Activated T-helper 1 cell treated with anti-CD3 and anti-CD28 coated beads, Interleukin-12 subunit alpha, Interleukin-12 subunit beta, Interleukin-2, Interleukin-4 antibody, amounts not matched to agents 30 ng/mL and 10 ng/mL and 1 ng/mL, durations not matched to agents 14 hours and 24 hours and 36 hours (primary cell): ENCODE data around the gene TREH. TPM values are rescaled to one million over a fixed set of nuclear protein-coding genes. Genes with fewer than 3 reads are reported as not detected.

Experiments used
- DNase-seq: peaks from one replicate; pipeline ENCODE4 v3.0.0; 2021; ENCODE audit warnings: low spot score
- H3K27ac Mint-ChIP-seq: one replicate; pipeline ENCODE4 v1.8.0; 2021; ENCODE audit warnings: mild to moderate bottlenecking, mixed read lengths
- H3K27me3 Mint-ChIP-seq: one replicate; pipeline ENCODE4 v1.8.0; 2022; ENCODE audit warnings: mild to moderate bottlenecking, moderate library complexity, mixed read lengths; ENCODE audit not compliant: insufficient read depth
- H3K36me3 Mint-ChIP-seq: one replicate; pipeline ENCODE4 v1.8.0; 2021; ENCODE audit warnings: low read depth, mixed read lengths
- H3K4me1 Mint-ChIP-seq: one replicate; pipeline ENCODE4 v1.8.0; 2021; ENCODE audit warnings: low read depth, mixed read lengths
- H3K4me3 Mint-ChIP-seq: one replicate; pipeline ENCODE4 v1.8.0; 2021; ENCODE audit warnings: mild to moderate bottlenecking, moderate library complexity, mixed read lengths
- H3K9me3 Mint-ChIP-seq: one replicate; pipeline ENCODE4 v1.8.0; 2021; ENCODE audit warnings: mixed read lengths
- intact Hi-C: fragments of 100-400 bp; cut with micrococcal nuclease; formaldehyde crosslinking; loops from one replicate; pipeline ENCODE4 v1.15.1; 2024
- total RNA-seq: library from RNA; stranded (reverse); gene quantifications from 2 replicates; pipeline ENCODE4 v1.2.3, GENCODE V29; 2022

TREH gene
- total RNA-seq, 1 donor from 2014 or later = not detected

DNA sequence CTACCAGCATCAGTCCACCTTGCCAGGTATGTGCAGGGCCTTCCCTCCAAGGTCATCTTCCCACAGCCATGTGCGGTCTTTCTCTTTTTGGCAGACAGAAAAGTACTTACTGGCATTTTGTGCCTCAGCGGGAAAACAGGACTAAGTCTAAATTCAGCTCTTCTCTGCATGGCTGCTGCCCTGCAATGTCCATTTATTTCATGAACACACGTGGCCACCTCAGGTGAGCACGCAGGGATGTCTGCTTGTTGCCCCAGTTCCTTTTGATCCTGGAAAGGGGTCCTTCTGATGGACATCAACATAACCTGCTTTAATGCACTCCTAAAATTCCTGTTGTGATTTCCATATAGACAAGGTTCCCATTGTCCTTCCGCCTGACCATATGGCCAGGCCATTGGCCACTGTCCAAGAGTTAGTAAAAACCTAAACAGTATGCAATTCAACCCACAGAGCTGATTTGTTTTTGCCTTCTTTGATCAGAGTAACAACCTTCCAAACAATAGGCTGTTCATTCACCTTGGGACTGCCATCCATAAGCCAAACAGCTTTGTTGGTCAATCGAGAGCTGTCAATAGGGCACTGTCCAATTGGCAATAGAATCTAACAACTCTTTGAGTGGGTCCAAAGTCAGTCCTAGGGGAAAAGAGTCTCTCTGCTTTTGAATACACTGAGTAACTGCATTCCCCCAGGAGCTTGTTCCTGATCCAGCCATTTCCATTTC, 5.9 kb downstream of the TREH start:
- Mint-ChIP-seq H3K4me1 (no peaks in the 10 kb centered on the region), H3K9me3 (no peaks in the 10 kb centered on the region), H3K27ac (no peak overlapping the region), H3K4me3 (no peak overlapping the region), H3K27me3 (peaks cover 18% of the 10 kb centered on the region), H3K36me3 (no peaks in the 10 kb centered on the region)
- intact Hi-C loops = no loop called here
- DNase-seq = no peak

DNA sequence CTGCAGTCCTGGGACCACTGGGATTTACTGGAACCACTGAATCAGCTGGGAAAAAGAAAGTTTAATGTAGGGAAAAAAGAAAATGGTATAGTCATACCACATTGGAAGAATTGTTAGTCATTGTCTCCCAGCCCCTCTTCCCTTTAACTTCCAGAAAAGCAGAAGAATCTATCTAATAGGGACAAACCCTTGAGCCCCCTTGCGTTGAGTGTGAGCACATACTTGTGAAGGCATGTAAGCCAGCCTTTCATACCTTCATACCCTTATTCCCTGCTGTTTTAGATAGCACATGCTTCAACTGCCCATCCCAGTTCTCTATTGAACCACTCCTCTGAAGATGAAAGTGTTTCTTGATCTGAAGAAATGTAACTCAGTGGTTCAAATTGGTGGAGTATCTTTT, 6.6 kb downstream of the TREH start:
- Mint-ChIP-seq H3K4me1 (no peaks in the 10 kb centered on the region), H3K27ac (no peak overlapping the region), H3K9me3 (no peaks in the 10 kb centered on the region), H3K36me3 (no peaks in the 10 kb centered on the region), H3K4me3 (no peak overlapping the region), H3K27me3 (peaks cover 18% of the 10 kb centered on the region)
- intact Hi-C loops = no loop called here
- no peak for DNase-seq

DNA sequence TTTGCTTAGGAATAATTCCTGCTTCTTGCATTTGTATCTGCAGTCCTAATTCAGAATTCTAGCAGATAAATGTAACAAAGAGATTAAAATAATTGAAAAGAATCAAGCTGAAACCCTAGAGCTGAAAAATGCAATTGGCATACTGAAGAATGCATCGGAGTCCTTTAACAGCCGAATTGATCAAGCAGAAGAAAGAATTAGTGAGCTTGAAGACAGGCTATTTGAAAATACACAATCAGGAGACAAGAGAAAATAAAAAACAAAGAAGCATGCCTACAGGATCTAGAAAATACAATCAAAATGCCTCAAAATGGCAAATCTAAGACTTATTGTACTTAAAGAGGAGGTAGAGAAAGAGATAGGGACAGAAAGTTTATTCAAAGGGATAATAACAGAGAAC, 8.2 kb downstream of the TREH start:
- H3K9me3 Mint-ChIP-seq = no peaks in the 10 kb centered on the region
- H3K36me3 Mint-ChIP-seq = no peaks in the 10 kb centered on the region
- H3K4me1 Mint-ChIP-seq = no peaks in the 10 kb centered on the region
- intact Hi-C loops = no loop called here
- H3K27me3 Mint-ChIP-seq = peaks cover 17% of the 10 kb centered on the region
- DNase-seq = no peak
- no peak overlapping the region for H3K4me3 Mint-ChIP-seq
- no peak overlapping the region for H3K27ac Mint-ChIP-seq

DNA sequence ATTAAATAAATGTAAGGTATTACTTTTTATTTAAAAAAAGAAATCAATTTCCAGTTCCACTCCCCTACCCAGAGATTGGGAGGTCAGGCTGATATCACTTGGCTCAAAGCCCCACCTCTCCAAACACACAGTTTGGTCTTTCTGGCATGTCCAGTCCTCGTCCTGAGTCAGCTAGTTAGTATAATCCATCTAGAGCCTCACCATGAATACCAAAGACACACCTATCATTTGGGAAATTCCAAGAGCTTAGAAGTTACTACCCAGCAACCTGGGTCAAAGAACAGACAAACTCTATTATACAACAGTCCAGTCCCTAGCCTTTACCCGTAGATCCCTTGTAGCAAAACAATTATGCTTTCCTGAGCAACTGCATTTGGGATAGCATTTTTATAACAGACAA, 9.4 kb downstream of the TREH start:
- Mint-ChIP-seq H3K4me3 (no peak overlapping the region), H3K36me3 (no peaks in the 10 kb centered on the region), H3K27me3 (peaks cover 17% of the 10 kb centered on the region), H3K27ac (no peak overlapping the region), H3K4me1 (no peaks in the 10 kb centered on the region), H3K9me3 (no peaks in the 10 kb centered on the region)
- intact Hi-C loops = no loop called here
- DNase-seq = no peak

DNA sequence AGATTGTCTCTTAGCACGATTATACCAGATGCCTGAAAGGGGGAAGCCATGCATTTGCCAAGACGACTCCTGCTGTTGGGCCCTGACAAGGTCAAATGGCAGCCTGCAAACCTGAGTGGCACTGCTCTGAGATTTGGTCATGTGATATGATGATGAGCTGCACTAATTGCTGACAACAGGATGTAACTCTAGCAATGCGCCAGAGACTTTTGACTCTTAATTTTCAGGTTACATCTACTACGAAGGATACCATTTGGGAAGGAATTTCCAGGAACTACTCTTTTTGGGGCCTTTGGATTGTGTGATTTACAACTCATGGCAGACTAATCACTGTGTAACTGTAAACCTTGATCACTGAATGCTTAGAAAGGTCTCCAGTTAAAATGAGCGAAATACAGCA, 13.1 kb downstream of the TREH start:
- H3K4me1 Mint-ChIP-seq = no peaks in the 10 kb centered on the region
- H3K9me3 Mint-ChIP-seq = no peaks in the 10 kb centered on the region
- H3K36me3 Mint-ChIP-seq = no peaks in the 10 kb centered on the region
- no peak overlapping the region for H3K27ac Mint-ChIP-seq
- intact Hi-C loops = no loop called here
- no peak for DNase-seq
- no peak overlapping the region for H3K4me3 Mint-ChIP-seq
- H3K27me3 Mint-ChIP-seq = peaks cover 9% of the 10 kb centered on the region

DNA sequence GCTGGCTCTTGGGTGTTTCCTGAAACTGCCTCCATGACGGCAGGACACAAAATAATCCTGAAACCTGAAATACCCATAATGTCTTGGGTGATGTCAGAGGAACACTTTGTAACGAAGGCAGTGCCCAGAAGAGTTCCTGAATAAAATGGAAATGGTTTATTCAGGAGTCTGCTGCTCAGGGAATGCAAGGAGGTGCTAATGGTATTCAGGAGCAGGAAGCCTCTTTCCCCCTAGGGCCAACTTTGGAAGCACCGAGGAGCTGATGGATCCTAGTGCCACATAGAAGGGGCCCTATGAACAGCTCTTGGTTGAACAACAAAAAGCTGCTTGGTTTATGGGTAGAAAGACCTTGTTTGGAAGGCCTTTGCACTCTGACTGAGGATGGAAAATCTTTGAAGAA, 15.5 kb downstream of the TREH start:
- Mint-ChIP-seq H3K36me3 (no peaks in the 10 kb centered on the region), H3K9me3 (no peaks in the 10 kb centered on the region), H3K27me3 (peaks cover 5% of the 10 kb centered on the region), H3K4me3 (no peak overlapping the region), H3K4me1 (no peaks in the 10 kb centered on the region), H3K27ac (no peak overlapping the region)
- intact Hi-C loops = no loop called here
- no peak for DNase-seq

DNA sequence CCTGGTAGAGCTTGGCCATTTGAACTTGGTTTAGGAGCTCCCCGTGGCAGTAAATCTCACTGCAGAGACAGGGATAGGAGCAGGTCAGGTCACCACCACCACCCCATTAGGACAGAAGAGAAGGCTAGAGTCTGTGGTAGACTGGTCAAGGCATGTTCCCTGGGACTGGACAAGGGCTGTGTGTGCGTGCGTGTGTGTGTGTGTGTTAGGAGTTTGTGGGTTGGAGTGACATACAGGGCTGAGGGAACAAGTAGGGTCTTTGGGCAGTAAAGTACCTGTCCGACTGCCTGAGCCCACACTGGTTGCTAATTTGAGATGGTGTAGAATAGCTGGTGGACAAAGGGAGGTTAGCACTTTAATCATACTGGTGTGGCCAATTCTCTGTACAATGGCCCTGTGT, 16.1 kb downstream of the TREH start:
- Mint-ChIP-seq H3K4me1 (no peaks in the 10 kb centered on the region), H3K9me3 (no peaks in the 10 kb centered on the region), H3K27me3 (peaks cover 5% of the 10 kb centered on the region), H3K36me3 (no peaks in the 10 kb centered on the region), H3K4me3 (no peak overlapping the region), H3K27ac (no peak overlapping the region)
- intact Hi-C loops = no loop called here
- DNase-seq = no peak

DNA sequence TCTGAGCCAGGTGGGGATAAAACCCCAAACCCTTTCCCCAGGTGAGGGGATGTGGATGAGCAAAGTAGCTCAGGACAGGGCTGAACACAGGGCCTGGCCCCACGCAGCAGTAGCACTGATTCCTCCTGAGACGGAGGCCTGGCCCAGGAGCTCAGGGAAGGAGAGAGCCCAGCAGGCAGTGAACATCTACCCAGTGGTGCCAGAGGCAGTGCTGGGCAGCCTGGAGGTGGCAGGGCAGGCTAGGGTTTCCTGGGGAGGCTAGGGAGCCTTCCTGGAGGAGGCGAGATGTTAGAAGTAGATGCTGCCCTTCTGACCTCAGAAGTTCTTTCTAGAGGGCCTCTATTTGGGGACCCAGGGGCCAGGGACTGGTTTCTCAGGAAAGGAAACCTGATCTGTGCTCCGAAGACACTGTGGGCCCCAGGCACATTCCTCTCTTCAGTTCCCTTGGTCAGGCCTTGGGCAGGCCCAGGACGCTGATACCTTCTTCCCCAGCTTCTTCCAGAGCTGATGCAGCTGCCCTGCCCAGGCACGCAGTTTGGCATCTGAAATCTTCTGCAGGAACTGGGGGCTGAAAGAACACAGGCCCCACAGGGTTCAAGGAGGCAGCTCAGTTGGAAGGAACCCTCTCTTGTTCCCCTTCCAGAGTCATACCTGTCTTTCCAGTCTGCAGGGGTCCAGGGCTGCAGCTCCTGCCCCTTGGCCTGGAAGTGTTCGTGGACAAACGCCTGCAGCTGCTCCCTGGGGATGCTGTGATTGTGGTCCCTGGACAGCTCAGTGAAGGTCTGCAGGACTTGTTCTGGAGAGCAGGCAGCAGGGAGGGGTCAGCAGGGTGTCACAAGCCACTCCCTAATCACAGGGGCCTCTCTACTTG, 16.8 kb downstream of the TREH start:
- intact Hi-C loops = no loop called here
- H3K27ac Mint-ChIP-seq = no peak overlapping the region
- DNase-seq = no peak
- H3K36me3 Mint-ChIP-seq = no peaks in the 10 kb centered on the region
- no peaks in the 10 kb centered on the region for H3K4me1 Mint-ChIP-seq
- H3K27me3 Mint-ChIP-seq = peaks cover 5% of the 10 kb centered on the region
- H3K9me3 Mint-ChIP-seq = no peaks in the 10 kb centered on the region
- no peak overlapping the region for H3K4me3 Mint-ChIP-seq

DNA sequence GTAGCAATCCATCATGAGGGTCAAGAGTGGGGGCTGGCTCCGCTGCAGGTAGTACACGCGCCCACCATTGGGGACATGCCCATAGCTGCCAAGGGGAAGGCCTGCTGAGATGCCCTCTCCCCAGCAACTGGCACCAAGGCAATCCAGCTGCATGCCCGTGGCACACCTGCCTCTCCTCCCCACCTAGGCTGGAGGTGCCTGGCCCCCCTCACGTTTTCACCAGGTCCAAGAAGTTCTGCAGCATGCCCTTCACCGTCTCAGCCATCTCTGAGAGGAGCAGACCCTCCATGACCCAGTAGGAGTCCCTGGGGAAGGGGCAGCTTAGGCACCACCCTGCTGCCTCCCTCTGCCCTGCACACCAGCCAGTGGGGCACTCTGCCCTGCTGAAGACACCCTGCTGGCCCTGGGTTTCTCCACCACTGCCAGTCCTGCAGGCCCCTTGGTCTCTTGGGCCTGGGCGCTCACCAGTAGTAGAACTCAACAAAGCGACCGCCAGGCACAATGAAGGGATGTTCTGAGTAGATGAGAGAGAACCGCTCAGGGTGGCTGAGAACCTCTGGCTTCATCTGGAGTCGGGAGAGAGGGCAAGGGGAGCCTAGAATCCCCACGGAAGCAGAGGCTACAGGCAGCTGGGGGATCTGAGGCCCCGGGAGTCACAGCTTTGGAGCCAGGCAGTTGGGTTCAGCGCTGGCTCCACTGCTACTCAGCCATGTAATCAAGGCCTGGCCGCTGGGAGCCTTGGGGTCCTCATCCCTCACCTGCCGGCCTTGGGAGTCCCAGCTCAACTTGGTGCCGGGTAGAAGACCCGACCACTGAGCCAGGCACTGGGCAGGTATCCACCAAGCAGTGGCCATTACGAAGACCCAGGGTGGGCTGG, 17.8 kb downstream of the TREH start:
- H3K27ac Mint-ChIP-seq = no peak overlapping the region
- no peaks in the 10 kb centered on the region for H3K4me1 Mint-ChIP-seq
- no peaks in the 10 kb centered on the region for H3K36me3 Mint-ChIP-seq
- H3K4me3 Mint-ChIP-seq = no peak overlapping the region
- H3K9me3 Mint-ChIP-seq = no peaks in the 10 kb centered on the region
- intact Hi-C loops = no loop called here
- no peak for DNase-seq
- peaks cover 9% of the 10 kb centered on the region for H3K27me3 Mint-ChIP-seq

DNA sequence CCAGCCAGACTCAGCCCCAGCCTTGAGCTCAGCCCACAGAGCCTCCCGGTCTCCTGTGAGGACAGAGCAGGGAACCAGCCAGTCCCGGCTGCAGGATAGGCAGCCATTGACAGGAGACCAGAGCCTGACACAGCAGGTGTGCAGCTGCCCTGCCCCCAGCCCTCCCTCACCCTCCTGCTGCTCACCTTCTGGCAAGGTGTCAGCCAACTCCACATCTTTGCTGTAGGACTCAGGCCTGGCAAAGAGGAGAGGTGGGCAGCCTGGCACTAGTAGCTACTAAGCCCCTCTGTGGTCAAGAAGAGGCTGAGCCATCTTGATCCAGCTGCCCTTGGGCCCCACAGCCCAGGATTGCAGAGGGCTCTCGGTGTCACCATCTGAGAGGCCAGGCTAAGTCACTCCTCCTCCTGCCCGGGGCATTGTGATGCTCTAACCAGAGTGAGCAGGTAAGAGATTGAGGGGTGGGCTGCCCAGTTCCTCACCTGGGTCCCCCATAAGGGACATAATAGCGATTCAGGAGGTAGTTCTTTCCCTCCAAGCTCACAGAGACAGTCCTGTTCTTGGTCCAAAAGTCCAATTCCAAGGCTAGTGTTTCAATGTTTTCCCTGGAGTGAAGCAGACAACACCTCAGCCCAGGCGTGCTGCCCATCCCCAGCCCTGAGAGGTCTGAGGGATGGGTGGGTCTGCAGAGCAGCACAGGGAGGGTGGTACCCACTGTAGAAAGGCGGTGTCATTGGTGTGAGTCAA, 18.6 kb downstream of the TREH start:
- intact Hi-C loops = no loop called here
- Mint-ChIP-seq H3K36me3 (no peaks in the 10 kb centered on the region), H3K27me3 (peaks cover 9% of the 10 kb centered on the region), H3K27ac (no peak overlapping the region), H3K9me3 (no peaks in the 10 kb centered on the region), H3K4me3 (no peak overlapping the region), H3K4me1 (no peaks in the 10 kb centered on the region)
- DNase-seq = no peak

DNA sequence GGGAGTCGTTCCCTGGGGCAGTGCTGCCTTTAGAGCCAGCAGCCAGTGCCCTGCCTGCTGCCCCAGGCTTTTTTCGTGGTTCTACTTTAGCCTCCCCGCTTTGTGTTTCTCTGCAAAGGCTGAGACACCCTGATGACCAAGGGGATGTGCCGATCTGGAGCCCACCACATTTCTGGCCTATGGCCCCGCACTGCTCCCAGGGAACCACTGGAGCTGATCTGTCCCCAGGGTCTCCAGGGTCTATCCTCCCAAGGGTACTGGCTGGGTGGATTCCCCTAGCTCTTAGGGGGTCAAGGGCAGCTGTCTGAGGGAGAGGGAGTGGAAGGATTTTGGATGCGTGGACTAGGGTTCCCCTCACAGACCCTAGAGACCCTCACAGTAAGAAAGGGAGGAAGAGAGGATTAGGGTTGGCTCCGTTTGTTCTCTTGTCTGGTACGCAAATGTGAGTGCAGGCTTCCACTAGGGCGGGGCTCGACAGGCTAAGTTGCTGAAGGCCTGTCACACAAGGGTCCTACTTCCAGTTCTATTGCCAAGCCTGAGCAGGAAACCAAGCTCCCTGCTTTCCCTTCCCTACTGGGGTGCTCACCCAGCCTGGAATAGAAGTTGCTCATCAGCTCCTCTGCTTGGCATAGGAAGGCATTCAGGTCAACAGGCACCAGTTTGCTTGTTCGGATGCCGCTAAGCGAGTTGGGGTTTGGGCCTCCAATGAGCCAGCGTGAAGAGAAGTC, 19.3 kb downstream of the TREH start:
- intact Hi-C loops = loop anchor here (1.0 kb wide), 3 partner anchors 65 to 515 kb away; partner anchors contain the start of gene UPK2
- DNase-seq = no peak
- Mint-ChIP-seq H3K27ac (no peak overlapping the region), H3K27me3 (peaks cover 9% of the 10 kb centered on the region), H3K4me1 (no peaks in the 10 kb centered on the region), H3K36me3 (no peaks in the 10 kb centered on the region), H3K9me3 (no peaks in the 10 kb centered on the region), H3K4me3 (no peak overlapping the region)
